Measurements from ENCODE around the gene RINL.

Gene RINL

DNA sequence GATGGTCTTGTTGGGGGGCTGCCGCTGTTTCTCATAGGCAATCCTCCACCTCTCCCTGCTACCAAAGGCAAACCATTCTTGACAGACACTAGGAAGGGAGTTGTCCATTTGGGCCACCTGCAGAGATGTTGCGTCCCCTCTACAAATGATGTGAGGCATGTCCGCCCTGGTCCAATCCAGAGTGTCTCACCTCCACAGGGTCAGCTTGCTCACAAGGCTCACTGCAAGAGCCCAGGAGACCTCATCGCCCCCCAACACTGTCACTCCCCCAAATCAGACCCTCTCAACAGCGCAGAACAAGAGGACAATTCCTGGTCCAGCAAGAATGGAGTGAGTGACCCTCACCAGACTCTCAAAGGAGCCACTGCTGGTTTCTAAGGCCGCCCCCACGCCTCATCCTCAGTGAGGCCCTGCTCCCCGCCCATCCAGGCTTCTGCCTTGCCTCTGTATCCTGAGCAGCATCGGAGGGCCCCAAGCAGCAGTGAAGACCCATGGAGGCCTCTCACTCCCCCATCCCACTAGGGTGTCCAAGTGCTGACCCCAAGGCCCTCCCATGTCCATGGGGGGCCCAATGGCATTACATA is 34.8 kb downstream of the RINL start:
- Mint-ChIP-seq H3K9me3 (no peaks in the 10 kb centered on the region), H3K36me3 (peaks cover 65 to 84% of the 10 kb centered on the region in 2 donors), H3K27ac (peak overlapping the region; percentile 80), H3K27me3 (no peaks in the 10 kb centered on the region), H3K4me3 (peak overlapping the region; percentile 59 to 61), H3K4me1 (peaks cover 52 to 86% of the 10 kb centered on the region in 2 donors)
- ATAC-seq (replicated peaks), result no peak
- DNase-seq, result no peak

GRCh38 chr19:38842439-38843174 is 35.5 kb downstream of the RINL start:
- peak; percentile 84 to 90 for ATAC-seq (replicated peaks)
- peaks cover 48 to 79% of the 10 kb centered on the region in 2 donors for H3K4me1 Mint-ChIP-seq

DNA sequence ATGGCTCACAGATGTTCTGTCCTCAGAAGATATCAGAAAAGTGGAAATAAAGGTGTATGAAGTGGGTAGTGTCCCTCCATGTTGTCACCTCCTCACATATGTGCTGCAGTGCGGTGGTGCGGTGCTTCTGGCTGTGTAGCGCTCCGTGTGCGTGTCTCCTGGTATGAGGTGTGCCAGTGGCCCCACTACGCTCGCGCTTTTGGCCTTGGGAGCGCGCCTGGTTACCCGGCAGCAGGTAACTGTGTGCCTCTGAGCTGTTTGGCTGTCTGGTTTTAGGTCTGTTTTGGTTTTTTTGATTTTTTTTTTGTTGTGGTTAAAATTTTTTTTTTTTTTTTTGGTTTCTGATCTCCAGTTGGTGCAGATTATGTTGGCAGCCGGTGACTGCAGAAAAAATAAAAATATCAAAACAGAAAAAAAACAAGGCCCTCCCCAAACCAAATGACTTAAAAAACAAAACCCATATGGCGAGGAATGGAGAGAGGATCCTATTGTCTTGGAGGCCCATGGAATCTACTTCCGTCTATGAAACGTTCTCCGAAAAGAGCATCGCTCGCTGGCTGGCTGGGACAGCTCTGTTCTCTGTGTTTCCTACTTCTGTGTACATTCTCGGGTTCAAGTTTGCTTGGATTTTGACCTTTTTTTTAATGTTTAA is 36.2 kb downstream of the RINL start:
- H3K9me3 Mint-ChIP-seq, result no peaks in the 10 kb centered on the region
- H3K4me1 Mint-ChIP-seq, result peaks cover 47 to 72% of the 10 kb centered on the region in 2 donors
- peak overlapping the region; percentile 61 to 69 for H3K4me3 Mint-ChIP-seq
- H3K27ac Mint-ChIP-seq, result peak overlapping the region; percentile 94
- peaks cover 64 to 78% of the 10 kb centered on the region in 2 donors for H3K36me3 Mint-ChIP-seq
- H3K27me3 Mint-ChIP-seq, result no peaks in the 10 kb centered on the region
- no peak for DNase-seq
- no peak for ATAC-seq (replicated peaks)

More at GRCh38 chr19:38842439-38843174, 35.5 kb downstream of the RINL start:
- Mint-ChIP-seq H3K27ac (peak overlapping the region; percentile 94), H3K4me3 (peak overlapping the region; percentile 61 to 69), H3K36me3 (peaks cover 59 to 78% of the 10 kb centered on the region in 2 donors), H3K27me3 (no peaks in the 10 kb centered on the region), H3K9me3 (no peaks in the 10 kb centered on the region)
- DNase-seq, result peak; percentile 21

- ATAC-seq (replicated peaks), result no peak
- peak overlapping the region in 1 of 2 donors; percentile 41 for H3K4me3 Mint-ChIP-seq
Observed at GRCh38 chr19:38841180-38841766, 36.8 kb downstream of the RINL start.

DNA sequence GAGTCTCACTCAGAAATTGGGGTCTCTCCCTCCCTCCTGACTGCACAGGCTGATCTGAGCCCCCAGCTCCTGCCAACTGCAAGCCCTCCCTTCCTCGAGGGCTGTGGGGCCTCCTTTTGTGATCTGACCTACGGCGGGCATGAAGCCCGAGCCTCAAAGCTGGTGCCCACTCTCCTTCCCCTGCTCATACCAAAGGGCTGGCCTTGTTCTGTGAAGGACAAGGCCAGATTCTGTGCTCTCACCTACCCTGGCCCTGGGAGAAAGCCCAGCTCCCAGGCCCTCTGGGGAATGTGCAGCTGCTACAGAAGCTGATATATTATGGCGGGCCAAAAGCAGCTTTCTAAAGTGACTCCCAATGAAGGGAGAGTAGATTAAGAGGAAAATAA is 37.5 kb downstream of the RINL start:
- Mint-ChIP-seq H3K4me3 (no peak overlapping the region), H3K9me3 (no peaks in the 10 kb centered on the region), H3K36me3 (peaks cover 68 to 82% of the 10 kb centered on the region in 2 donors), H3K27ac (peak overlapping the region; percentile 48), H3K27me3 (no peaks in the 10 kb centered on the region), H3K4me1 (peaks cover 42 to 65% of the 10 kb centered on the region in 2 donors)
- DNase-seq (no peak), ATAC-seq (replicated peaks) (no peak)

More at GRCh38 chr19:38841180-38841766, 36.8 kb downstream of the RINL start:
- H3K9me3 Mint-ChIP-seq, result no peaks in the 10 kb centered on the region
- peaks cover 47 to 67% of the 10 kb centered on the region in 2 donors for H3K4me1 Mint-ChIP-seq
- H3K27ac Mint-ChIP-seq, result peak overlapping the region; percentile 48
- no peak for DNase-seq
- peaks cover 68 to 82% of the 10 kb centered on the region in 2 donors for H3K36me3 Mint-ChIP-seq
- H3K27me3 Mint-ChIP-seq, result no peaks in the 10 kb centered on the region

- no peak for DNase-seq
- H3K27me3 Mint-ChIP-seq, result no peaks in the 10 kb centered on the region
- peaks cover 67 to 79% of the 10 kb centered on the region in 2 donors for H3K36me3 Mint-ChIP-seq
- H3K4me1 Mint-ChIP-seq, result peaks cover 39 to 59% of the 10 kb centered on the region in 2 donors
- H3K9me3 Mint-ChIP-seq, result no peaks in the 10 kb centered on the region
- no peak for ATAC-seq (replicated peaks)
- no peak overlapping the region for H3K4me3 Mint-ChIP-seq
- peak overlapping the region; percentile 92 for H3K27ac Mint-ChIP-seq
Observed at GRCh38 chr19:38839816-38840582, 38.1 kb downstream of the RINL start.

- Mint-ChIP-seq H3K4me1 (peaks cover 37 to 53% of the 10 kb centered on the region in 2 donors), H3K27me3 (no peaks in the 10 kb centered on the region), H3K9me3 (no peaks in the 10 kb centered on the region), H3K36me3 (peaks cover 63 to 73% of the 10 kb centered on the region in 2 donors), H3K27ac (peak overlapping the region; percentile 79), H3K4me3 (no peak overlapping the region)
- no peak for DNase-seq
- no peak for ATAC-seq (replicated peaks)
Observed at GRCh38 chr19:38838986-38839761, 38.9 kb downstream of the RINL start.

DNA sequence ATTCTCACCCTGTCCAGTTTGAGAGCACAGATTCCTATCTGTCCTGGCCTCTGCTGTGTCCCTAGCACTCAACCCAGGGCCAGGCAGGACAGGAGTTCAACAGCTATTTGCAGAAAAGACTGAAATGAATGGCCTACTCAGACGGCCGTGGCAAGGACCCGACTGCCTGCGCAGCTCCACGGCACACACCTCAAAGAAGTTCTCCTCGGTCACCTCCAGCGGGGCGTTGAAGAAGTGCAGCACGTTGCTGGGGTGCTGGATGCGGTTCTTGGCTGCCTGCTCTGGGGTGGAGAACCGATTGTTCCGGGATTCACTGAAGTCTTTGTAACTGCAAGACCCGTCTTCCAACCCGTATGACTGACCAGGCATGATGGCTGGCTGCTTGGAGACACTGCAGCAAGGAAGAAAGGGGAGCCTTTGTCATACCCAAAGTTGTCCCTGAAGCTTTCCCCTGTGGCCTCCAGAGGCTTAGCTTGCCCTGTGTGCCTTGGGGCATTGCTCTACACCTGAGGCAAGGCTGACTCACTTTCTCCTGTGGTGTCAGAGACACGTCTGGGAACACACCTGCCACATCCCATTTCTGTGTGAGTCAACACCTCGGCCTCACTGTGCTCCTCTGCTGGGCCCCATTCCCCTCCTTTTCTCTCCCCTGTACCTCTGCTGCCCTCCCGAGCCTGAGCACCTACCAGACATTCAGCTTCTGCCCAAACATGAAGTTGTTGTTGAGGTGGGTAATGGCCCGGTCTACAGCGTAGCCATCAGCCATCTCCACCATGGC is 39.7 kb downstream of the RINL start:
- H3K4me3 Mint-ChIP-seq, result no peak overlapping the region
- peaks cover 55 to 65% of the 10 kb centered on the region in 2 donors for H3K36me3 Mint-ChIP-seq
- H3K27me3 Mint-ChIP-seq, result no peaks in the 10 kb centered on the region
- peaks cover 30 to 45% of the 10 kb centered on the region in 2 donors for H3K4me1 Mint-ChIP-seq
- H3K9me3 Mint-ChIP-seq, result no peaks in the 10 kb centered on the region
- peak overlapping the region; percentile 79 for H3K27ac Mint-ChIP-seq
- DNase-seq (no peak), ATAC-seq (replicated peaks) (peak in 1 of 2 donors; percentile 9)

- H3K9me3 Mint-ChIP-seq, result no peaks in the 10 kb centered on the region
- peak overlapping the region; percentile 14 for H3K27ac Mint-ChIP-seq
- H3K4me1 Mint-ChIP-seq, result peaks cover 23 to 40% of the 10 kb centered on the region in 2 donors
- DNase-seq, result no peak
- no peaks in the 10 kb centered on the region for H3K27me3 Mint-ChIP-seq
- H3K4me3 Mint-ChIP-seq, result no peak overlapping the region
- peaks cover 48 to 58% of the 10 kb centered on the region in 2 donors for H3K36me3 Mint-ChIP-seq
- ATAC-seq (replicated peaks), result no peak
Observed at GRCh38 chr19:38837656-38838121, 40.4 kb downstream of the RINL start.

- H3K27me3 Mint-ChIP-seq, result no peaks in the 10 kb centered on the region
- peak overlapping the region; percentile 17 for H3K27ac Mint-ChIP-seq
- peaks cover 43 to 52% of the 10 kb centered on the region in 2 donors for H3K36me3 Mint-ChIP-seq
- DNase-seq, result no peak
- H3K9me3 Mint-ChIP-seq, result no peaks in the 10 kb centered on the region
- ATAC-seq (replicated peaks), result no peak
- no peak overlapping the region for H3K4me3 Mint-ChIP-seq
- H3K4me1 Mint-ChIP-seq, result peaks cover 19 to 40% of the 10 kb centered on the region in 2 donors
Observed at GRCh38 chr19:38836983-38837626, 41.0 kb downstream of the RINL start.

DNA sequence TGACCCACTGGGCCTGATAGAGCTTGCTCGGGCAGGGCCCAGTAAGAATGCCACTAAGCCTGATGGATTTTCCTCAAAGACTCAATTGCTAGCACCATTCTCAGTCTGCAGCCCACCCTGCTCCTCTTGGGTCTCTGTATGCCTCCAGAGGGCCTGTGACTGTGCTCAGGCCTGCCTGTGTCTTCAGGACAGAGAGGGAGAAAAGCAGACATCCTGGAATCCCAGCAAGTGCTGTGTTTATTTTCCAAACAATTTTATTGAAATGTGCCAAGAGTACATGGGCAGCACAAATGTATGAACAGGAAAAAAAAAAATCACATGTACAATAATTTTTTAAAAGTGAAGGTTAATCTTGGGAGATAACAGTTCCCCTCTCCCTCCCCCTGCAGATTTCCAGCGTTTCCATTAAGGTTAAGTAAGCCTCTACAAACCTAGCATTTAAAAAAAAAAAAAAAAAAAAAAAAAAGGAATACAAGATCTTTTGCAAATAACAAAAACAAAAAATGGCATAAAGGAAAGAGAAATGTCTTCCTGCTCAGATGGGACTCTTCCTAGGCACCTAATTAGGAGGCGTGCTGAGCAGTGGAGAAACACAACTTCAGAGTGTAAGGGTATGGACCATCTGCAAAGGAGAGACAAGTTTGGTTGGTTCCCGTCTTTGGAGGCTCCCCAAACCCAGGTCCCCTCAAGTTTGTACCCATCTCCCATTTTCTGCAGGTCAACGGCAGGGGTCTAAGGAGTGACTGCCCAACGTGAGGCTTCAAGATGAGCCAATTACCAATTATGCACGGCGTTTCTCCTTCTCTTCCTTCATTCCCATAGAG is 41.7 kb downstream of the RINL start:
- Mint-ChIP-seq H3K36me3 (peaks cover 41 to 51% of the 10 kb centered on the region in 2 donors), H3K4me3 (no peak overlapping the region), H3K27ac (no peak overlapping the region), H3K4me1 (peaks cover 18 to 41% of the 10 kb centered on the region in 2 donors), H3K9me3 (no peaks in the 10 kb centered on the region), H3K27me3 (no peaks in the 10 kb centered on the region)
- ATAC-seq (replicated peaks), result no peak
- no peak for DNase-seq

All from stimulated activated naive B cell treated with anti-CD40 and anti-IgM and Interleukin-4, amounts not matched to agents 10 μg/mL and 1 μg/mL and 100 μg/mL, for 72 hours (primary cell).